Thyroid gland (tissue), 4 donors: Measurements from ENCODE around the gene TIMM17B. TPM values are rescaled to one million over a fixed set of nuclear protein-coding genes. Genes with fewer than 3 reads are reported as not detected.

Experiments
- DNase-seq, 2 donors: peaks; one replicate each; pipeline ENCODE4 v3.0.0-alpha.2; 2019
- H3K27ac ChIP-seq, 3 donors: fragments of 200-600 bp; sonication (generic); 1 replicate in 2 of 3; 2 replicates in 1 of 3; pipeline ENCODE4 v1.5.1; 2016 to 2019; ENCODE audit warnings: mild to moderate bottlenecking in 1 of 3, moderate library complexity in 1 of 3
- H3K27me3 ChIP-seq: fragments of 200-600 bp; sonication (generic); one replicate; pipeline ENCODE4 v1.5.1; 2019
- H3K36me3 ChIP-seq, 2 donors: fragments of 200-600 bp; sonication (generic); one replicate each; pipeline ENCODE4 v1.5.1; 2016 to 2019
- H3K4me1 ChIP-seq, 2 donors: fragments of 200-600 bp; sonication (generic); one replicate each; pipeline ENCODE4 v1.5.1; 2017 to 2019
- H3K4me3 ChIP-seq, 3 donors: fragments of 200-600 bp; sonication (generic); replicated peaks in 1 of 3; 1 replicate in 2 of 3; 2 replicates in 1 of 3; pipeline ENCODE4 v1.5.1; 2016; ENCODE audit warnings: mild to moderate bottlenecking in 1 of 3
- H3K9me3 ChIP-seq: fragments of 200-600 bp; sonication (generic); one replicate; pipeline ENCODE4 v1.5.1; 2017
- CTCF ChIP-seq, 6 experiments: fragments of 200-600 bp in 3 of 6; fragments of 450-650 bp in 3 of 6; sonication (generic) in 3 of 6; IDR thresholded peaks; one replicate each; pipeline ENCODE4 v1.5.1; 2016 to 2019; ENCODE audit warnings: antibody characterized with exemption in 6 of 6, mild to moderate bottlenecking in 2 of 6, inconsistent platforms in 1 of 6, moderate library complexity in 1 of 6
- POLR2A ChIP-seq, 2 donors: fragments of 450-650 bp; IDR thresholded peaks; one replicate each; pipeline ENCODE4 v1.6.1; 2017; ENCODE audit warnings: antibody characterized with exemption in 2 of 2, mild to moderate bottlenecking in 2 of 2, moderate library complexity in 1 of 2
- WGBS, 2 donors: methylation state at CpG; one replicate each; pipeline ENCODE4 v1.1.5; 2017; 5-methylcytosine and 5-hydroxymethylcytosine counted together
- intact Hi-C: fragments of 100-400 bp; cut with DNase I; formaldehyde crosslinking; loops from one replicate; pipeline ENCODE4 v1.15.1; 2023
- total RNA-seq, 4 donors: library from RNA; depleted of rRNA; stranded (reverse); fragments of >200 nt; gene quantifications; one replicate each; pipeline ENCODE4 v1.2.3, GENCODE V29; 2016

Gene TIMM17B
- total RNA-seq, 4 donors from 2014 or later = 34.3 to 53.1 (median 41.2) TPM

- WGBS, 2 donors = 75 to 100% methylated on average over 1 of the region's 1 CpG
Observed at GRCh38 chrX:48908600-48908999, 11.0 kb upstream of the TIMM17B start.

DNA sequence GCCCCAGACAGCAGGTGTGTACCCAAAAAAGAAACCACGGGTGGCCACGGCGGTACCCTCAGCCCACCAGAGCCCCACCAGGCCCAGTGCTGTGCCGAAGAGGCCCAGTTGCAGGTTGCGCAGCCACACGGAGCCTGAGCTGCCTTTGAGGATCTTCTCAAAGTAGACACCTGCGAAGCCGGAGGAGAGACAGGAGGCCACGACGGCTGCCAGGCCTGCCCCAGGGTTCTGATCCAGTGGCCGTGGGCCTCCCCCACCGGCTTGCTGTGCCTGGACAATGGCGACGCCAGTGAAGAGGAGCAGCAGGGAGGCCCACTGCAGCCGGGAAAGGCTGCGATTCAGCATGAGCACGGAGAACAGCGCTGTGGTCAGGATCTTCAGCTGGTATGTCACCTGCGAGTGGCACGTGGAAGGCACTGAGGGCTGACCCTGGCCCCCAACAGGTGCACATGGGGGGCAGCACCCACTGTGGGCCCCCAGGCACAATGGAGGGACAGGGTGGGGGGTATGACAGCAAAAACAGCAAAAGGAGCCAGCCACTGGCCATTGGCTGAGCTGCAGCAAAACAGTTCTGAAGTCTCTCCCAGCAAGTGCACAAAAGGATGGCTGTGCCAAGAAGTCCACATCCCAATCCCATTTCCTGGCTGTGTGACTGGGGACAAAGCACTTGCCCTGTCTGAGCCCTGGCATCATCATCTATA is 7.7 kb upstream of the TIMM17B start:
- 93% methylated on average over 9 of the region's 20 CpGs; no CpG with 5 or more reads in 1 of the 2 donors for WGBS, 2 donors
- H3K4me1 ChIP-seq = no peaks in the 10 kb centered on the region
- intact Hi-C loops = no loop called here

More at GRCh38 chrX:48908600-48908999, 11.0 kb upstream of the TIMM17B start:
- H3K36me3 ChIP-seq = peaks cover 0 to 3% of the 10 kb centered on the region in 2 donors
- no peaks in the 10 kb centered on the region for H3K9me3 ChIP-seq
- H3K4me3 ChIP-seq = no peak overlapping the region
- intact Hi-C loops = no loop called here
- no peaks in the 10 kb centered on the region for H3K27me3 ChIP-seq
- no peak overlapping the region for H3K27ac ChIP-seq
- no peak for DNase-seq
- H3K4me1 ChIP-seq = peaks cover 0 to 3% of the 10 kb centered on the region in 2 donors
- TF ChIP-seq CTCF (IDR thresholded peaks at IDR 0.05) (no peak), POLR2A (IDR thresholded peaks at IDR 0.05) (no peak)

DNA sequence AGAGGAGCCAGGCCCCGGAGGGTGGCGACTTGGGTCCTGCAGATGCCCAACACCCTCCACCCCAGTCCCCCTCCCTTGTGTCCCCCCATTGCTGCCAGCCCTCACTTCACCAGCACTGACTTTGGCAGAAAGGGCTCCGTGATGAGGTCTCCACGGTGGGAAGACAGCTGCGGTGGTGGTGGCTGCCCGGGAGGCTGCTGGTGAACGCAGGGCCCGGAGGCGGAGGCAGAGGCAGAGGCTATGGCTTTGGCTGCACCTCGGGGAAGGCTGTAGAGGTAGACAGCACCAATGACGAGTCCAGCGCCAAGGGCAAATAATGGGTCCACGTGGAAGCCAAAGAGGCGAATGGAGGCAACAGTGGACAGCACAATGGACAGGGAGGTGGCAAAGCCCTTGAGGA is 7.1 kb upstream of the TIMM17B start:
- TF ChIP-seq POLR2A (IDR thresholded peaks at IDR 0.05) (no peak), CTCF (IDR thresholded peaks at IDR 0.05) (no peak)
- H3K27me3 ChIP-seq = no peaks in the 10 kb centered on the region
- H3K9me3 ChIP-seq = no peaks in the 10 kb centered on the region
- DNase-seq = no peak
- H3K27ac ChIP-seq = no peak overlapping the region
- intact Hi-C loops = no loop called here
- H3K36me3 ChIP-seq = peaks cover 0 to 9% of the 10 kb centered on the region in 2 donors
- 88 to 91% methylated on average over 3 to 9 of the region's 14 CpGs for WGBS, 2 donors
- no peak overlapping the region for H3K4me3 ChIP-seq
- H3K4me1 ChIP-seq = no peaks in the 10 kb centered on the region

More for the DNA sequence above, 7.7 kb upstream of the TIMM17B start:
- no peak overlapping the region for H3K4me3 ChIP-seq
- H3K27me3 ChIP-seq = no peaks in the 10 kb centered on the region
- no peak overlapping the region for H3K27ac ChIP-seq
- TF ChIP-seq POLR2A (IDR thresholded peaks at IDR 0.05) (no peak), CTCF (IDR thresholded peaks at IDR 0.05) (no peak)
- DNase-seq = no peak
- peaks cover 0 to 9% of the 10 kb centered on the region in 2 donors for H3K36me3 ChIP-seq
- no peaks in the 10 kb centered on the region for H3K9me3 ChIP-seq

- Histone ChIP-seq H3K4me1 (no peaks in the 10 kb centered on the region), H3K4me3 (no peak overlapping the region), H3K27ac (no peak overlapping the region), H3K27me3 (no peaks in the 10 kb centered on the region), H3K9me3 (no peaks in the 10 kb centered on the region), H3K36me3 (peaks cover 0 to 9% of the 10 kb centered on the region in 2 donors)
- intact Hi-C loops = no loop called here
- WGBS, 2 donors = 83 to 92% methylated on average over 7 to 8 of the region's 8 CpGs
- TF ChIP-seq CTCF (IDR thresholded peaks at IDR 0.05) (no peak), POLR2A (IDR thresholded peaks at IDR 0.05) (no peak)
- no peak for DNase-seq
Observed at GRCh38 chrX:48904180-48904579, 6.6 kb upstream of the TIMM17B start.

GRCh38 chrX:48903290-48903689 is 5.7 kb upstream of the TIMM17B start:
- Histone ChIP-seq H3K4me3 (no peak overlapping the region), H3K36me3 (peaks cover 0 to 9% of the 10 kb centered on the region in 2 donors), H3K27ac (no peak overlapping the region), H3K9me3 (no peaks in the 10 kb centered on the region), H3K4me1 (no peaks in the 10 kb centered on the region), H3K27me3 (no peaks in the 10 kb centered on the region)
- intact Hi-C loops = no loop called here
- TF ChIP-seq POLR2A (IDR thresholded peaks at IDR 0.05) (no peak), CTCF (IDR thresholded peaks at IDR 0.05) (no peak)
- DNase-seq = no peak
- WGBS, 2 donors = 84 to 97% methylated on average over 5 to 6 of the region's 6 CpGs
